Effector memory CD4-positive, alpha-beta T cell (primary cell): ENCODE data around the gene XPR1.

Source experiments
- DNase-seq, 3 donors: peaks; one replicate each; pipeline ENCODE4 v3.0.0-alpha.2; 2020
- H3K27ac ChIP-seq: 2 replicates; pipeline ENCODE4 v1.7.0; 2013; ENCODE audit warnings: mild to moderate bottlenecking, low read length, moderate library complexity; ENCODE audit not compliant: insufficient read depth, poor library complexity, severe bottlenecking
- H3K27me3 ChIP-seq: replicated peaks from 2 replicates; pipeline ENCODE4 v1.7.0; 2013; ENCODE audit warnings: mild to moderate bottlenecking, low read length; ENCODE audit not compliant: insufficient read depth, control insufficient read depth, poor library complexity, severe bottlenecking
- H3K36me3 ChIP-seq: 2 replicates; pipeline ENCODE4 v1.7.0; 2013; ENCODE audit warnings: mild to moderate bottlenecking, low read length, moderate library complexity; ENCODE audit not compliant: control insufficient read depth, insufficient read depth
- H3K4me1 ChIP-seq: 2 replicates; pipeline ENCODE4 v1.7.0; 2013; ENCODE audit warnings: low read length, mild to moderate bottlenecking; ENCODE audit not compliant: control insufficient read depth, insufficient read depth, poor library complexity, severe bottlenecking
- H3K4me3 ChIP-seq: 2 replicates; pipeline ENCODE4 v1.7.0; 2013; ENCODE audit warnings: low read length, low read depth, mild to moderate bottlenecking; ENCODE audit not compliant: insufficient read depth, poor library complexity, severe bottlenecking
- H3K9me3 ChIP-seq: 2 replicates; pipeline ENCODE4 v1.7.0; 2013; ENCODE audit warnings: mild to moderate bottlenecking, low read length, moderate library complexity; ENCODE audit not compliant: control insufficient read depth

The XPR1 gene

GRCh38 chr1:180937012-180937372 is 305.2 kb downstream of the XPR1 start:
- no peaks in the 10 kb centered on the region for H3K36me3 ChIP-seq
- no peak overlapping the region for H3K27ac ChIP-seq
- H3K4me3 ChIP-seq = no peak overlapping the region
- H3K27me3 ChIP-seq = no peaks in the 10 kb centered on the region
- no peaks in the 10 kb centered on the region for H3K9me3 ChIP-seq
- no peak for DNase-seq
- no peaks in the 10 kb centered on the region for H3K4me1 ChIP-seq

- H3K4me1 ChIP-seq = no peaks in the 10 kb centered on the region
- H3K4me3 ChIP-seq = no peak overlapping the region
- no peaks in the 10 kb centered on the region for H3K36me3 ChIP-seq
- H3K27me3 ChIP-seq = no peaks in the 10 kb centered on the region
- no peaks in the 10 kb centered on the region for H3K9me3 ChIP-seq
- no peak overlapping the region for H3K27ac ChIP-seq
- DNase-seq = no peak
These were observed 305.9 kb downstream of the XPR1 start for GRCh38 chr1:180937624-180938225.

- H3K4me3 ChIP-seq = no peak overlapping the region
- DNase-seq = no peak
- no peaks in the 10 kb centered on the region for H3K36me3 ChIP-seq
These were observed 307.4 kb downstream of the XPR1 start for GRCh38 chr1:180939073-180939710.

GRCh38 chr1:180939711-180940103 is 307.9 kb downstream of the XPR1 start:
- Histone ChIP-seq H3K4me1 (no peaks in the 10 kb centered on the region), H3K9me3 (no peaks in the 10 kb centered on the region), H3K27ac (no peak overlapping the region), H3K27me3 (no peaks in the 10 kb centered on the region), H3K36me3 (no peaks in the 10 kb centered on the region), H3K4me3 (no peak overlapping the region)
- DNase-seq = no peak

More at GRCh38 chr1:180939073-180939710, 307.4 kb downstream of the XPR1 start:
- Histone ChIP-seq H3K9me3 (no peaks in the 10 kb centered on the region), H3K4me1 (no peaks in the 10 kb centered on the region), H3K27ac (no peak overlapping the region), H3K27me3 (no peaks in the 10 kb centered on the region)
